ENCODE measurements around the gene SLC15A2.
"Not testable (repeated sequence)": the region's sequence is repeated elsewhere in the genome, so short reads cannot be mapped to it uniquely, and the experiment has no call there.

Gene SLC15A2, protein sequence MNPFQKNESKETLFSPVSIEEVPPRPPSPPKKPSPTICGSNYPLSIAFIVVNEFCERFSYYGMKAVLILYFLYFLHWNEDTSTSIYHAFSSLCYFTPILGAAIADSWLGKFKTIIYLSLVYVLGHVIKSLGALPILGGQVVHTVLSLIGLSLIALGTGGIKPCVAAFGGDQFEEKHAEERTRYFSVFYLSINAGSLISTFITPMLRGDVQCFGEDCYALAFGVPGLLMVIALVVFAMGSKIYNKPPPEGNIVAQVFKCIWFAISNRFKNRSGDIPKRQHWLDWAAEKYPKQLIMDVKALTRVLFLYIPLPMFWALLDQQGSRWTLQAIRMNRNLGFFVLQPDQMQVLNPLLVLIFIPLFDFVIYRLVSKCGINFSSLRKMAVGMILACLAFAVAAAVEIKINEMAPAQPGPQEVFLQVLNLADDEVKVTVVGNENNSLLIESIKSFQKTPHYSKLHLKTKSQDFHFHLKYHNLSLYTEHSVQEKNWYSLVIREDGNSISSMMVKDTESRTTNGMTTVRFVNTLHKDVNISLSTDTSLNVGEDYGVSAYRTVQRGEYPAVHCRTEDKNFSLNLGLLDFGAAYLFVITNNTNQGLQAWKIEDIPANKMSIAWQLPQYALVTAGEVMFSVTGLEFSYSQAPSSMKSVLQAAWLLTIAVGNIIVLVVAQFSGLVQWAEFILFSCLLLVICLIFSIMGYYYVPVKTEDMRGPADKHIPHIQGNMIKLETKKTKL

DNA sequence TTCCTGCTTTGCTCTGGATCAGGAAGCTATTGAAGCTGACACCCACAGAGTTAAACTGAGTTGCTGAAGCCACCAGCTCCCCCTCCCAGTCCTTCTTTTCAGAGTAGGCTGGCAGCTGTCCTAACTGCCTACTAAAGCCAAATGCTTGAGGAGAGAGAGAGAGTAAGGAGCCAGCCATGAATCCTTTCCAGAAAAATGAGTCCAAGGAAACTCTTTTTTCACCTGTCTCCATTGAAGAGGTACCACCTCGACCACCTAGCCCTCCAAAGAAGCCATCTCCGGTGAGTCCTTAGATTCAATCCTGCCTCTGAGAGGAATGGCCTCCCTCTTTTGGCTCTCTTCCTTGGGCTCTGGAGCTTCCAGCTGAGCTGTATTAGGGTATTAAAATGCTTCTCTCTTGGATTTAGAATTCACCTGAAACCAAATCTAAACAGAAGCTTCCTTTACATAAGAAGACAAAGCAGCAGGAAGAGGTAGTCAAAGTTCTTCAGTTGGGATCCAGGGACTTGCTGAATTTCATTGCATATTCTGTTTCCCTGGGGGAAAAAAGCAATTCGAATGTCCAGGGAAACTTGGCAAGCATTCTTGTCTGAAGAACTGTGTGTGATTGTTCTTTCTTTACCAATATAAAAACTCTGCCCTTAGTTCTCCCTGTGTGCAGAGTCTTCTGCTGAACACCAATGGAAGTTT lies at the start of gene SLC15A2:
TSS of gene SLC15A2 (plus strand) at position 101 of the 690 bp plus-strand sequence. CDS start at position 177, 76 bp downstream.
- no peak for DNase-seq

DNA sequence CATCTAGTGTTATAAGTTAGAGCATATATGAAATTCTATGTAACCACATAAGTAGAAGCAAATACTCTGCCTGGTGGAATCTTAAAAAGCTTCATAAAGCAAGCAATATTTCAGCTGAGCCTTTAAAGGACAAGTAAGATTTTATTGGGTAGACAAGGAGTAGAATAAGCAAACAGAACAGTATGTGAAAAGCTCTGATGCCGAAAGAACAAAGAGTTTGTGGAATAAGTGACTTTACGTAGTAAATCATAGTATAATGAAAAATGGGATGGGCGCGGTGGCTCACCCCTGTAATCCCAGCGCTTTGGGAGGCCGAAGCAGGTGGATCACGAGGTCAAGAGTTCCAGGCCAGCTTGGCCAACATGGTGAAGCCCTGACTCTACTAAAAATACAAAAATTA lies 49.3 kb upstream of the SLC15A2 start:
- DNase-seq: no peak

DNA sequence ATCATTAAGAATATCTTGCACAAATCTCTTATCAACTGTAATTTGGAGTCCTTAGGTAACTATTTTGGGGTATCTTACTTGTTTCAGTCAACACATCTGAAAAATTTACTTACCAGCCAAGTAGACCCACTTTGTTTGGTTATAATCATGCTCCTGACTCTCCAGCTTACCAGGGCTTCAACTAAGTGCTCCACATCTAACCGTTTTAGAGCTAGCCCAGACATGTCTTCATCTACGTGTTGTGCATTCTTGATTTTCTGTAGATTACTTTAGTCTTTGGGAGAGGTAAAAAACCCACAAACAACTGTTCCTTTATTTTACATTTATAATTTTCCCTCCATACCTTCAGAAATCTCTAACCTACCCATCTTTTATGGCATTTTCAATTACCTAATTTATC lies 41.9 kb upstream of the SLC15A2 start:
- no peak for DNase-seq

DNA sequence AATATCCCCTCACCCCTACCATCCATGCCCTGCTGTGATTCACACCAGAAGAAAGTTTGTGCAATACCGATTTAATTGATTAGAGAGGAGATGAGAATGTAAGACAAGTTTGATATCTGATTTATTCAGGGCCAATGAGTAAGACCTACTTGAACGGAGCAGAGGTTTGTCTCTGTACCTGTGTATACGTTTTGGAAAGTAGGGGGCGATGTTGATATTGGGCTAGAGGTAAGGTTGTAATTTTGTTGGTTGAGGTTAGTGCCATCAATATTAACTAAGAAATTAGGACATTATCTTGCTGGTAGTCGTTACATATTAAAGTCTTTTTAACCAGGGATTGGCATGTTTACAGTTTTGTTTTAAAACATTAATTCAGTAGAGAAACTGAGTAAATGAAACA lies 38.6 kb upstream of the SLC15A2 start:
- DNase-seq: no peak

DNA sequence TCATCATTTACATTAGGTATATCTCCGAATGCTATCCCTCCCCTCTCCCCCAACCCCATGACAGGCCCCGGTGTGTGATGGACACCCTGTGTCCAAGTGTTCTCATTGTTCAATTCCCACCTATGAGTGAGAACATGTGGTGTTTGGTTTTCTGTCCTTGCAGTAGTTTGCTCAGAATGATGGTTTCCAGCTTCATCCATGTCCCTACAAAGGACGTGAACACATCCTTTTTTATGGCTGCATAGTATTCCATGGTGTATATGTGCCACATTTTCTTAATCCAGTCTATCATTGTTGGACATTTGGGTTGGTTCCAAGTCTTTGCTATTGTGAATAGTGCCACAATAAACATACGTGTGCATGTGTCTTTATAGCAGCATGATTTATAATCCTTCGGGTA lies 36.4 kb upstream of the SLC15A2 start:
- DNase-seq: not testable (repeated sequence)

DNA sequence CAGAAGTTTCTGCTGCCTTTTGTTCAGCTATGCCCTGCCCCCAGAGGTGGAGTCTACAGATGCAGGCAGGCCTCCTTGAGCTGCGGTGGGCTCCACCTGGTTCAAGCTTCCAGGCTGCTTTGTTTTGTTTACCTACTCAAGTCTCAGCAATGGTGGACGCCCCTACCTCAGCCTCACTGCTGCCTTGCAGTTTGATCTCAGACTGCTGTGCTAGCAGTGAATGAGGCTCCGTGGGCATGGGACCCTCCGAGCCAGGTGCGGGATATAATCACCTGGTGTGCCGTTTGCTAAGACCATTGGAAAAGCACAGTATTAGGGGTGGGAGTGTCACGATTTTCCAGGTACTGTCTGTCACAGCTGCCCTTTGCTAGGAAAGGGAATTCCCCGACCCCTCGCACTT lies 31.0 kb upstream of the SLC15A2 start:
- DNase-seq: not testable (repeated sequence)

DNA sequence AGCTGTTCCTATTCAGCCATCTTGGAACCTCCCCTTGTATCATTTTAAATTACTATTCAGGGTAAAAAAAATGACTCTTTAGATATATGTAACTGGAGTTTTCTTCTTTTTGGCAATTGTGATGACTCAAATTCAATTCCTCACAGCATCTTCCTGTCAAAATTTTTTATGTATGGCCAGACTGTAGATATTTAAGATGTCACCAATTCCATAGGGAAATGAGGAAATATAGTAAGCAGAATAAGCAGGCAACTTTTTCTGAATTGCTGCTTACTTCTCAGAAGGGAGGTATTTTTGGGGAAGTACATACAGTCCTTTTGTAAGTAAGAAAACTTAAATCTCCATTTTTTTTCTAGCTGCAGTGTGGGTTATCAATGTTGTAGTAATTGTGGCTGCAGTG lies 30.4 kb upstream of the SLC15A2 start:
- DNase-seq: no peak

DNA sequence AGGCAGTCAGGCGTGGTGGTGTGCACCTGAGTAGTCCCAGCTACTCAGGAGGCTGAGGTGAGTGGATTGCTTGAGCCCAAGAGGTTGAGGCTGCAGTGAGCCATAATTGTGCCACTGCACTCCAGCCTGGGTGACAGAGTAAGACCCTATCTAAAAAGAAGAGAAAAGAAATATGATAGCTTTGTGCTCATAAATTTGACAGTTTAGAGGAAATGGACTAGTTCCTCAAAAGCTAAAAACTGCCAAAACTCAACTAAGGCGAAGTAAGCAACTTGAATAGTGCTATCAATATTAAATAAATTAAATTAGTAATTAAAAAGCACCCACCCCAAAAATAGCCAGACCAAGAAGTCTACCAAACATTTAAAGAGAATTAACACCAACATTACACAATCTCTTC lies 24.5 kb upstream of the SLC15A2 start:
- no peak for DNase-seq

DNA sequence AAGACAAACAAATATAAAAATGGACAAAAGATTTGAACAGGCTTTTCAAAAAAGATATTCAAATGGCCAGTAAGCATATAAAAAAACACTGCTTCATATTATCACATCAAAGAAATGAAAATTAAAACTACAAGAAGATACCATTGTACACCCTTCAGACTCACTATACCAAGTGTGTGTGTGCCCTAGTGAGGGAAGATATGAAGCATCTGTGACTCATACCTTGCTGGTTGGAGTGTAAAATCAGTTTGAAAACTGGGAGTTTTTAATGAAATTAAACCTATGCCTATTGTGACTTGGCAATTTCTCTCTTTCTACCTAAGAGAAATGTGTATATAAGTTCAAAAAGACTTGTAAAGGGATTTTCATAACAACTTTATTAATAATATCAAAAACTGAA lies 23.5 kb upstream of the SLC15A2 start:
- DNase-seq: no peak

DNA sequence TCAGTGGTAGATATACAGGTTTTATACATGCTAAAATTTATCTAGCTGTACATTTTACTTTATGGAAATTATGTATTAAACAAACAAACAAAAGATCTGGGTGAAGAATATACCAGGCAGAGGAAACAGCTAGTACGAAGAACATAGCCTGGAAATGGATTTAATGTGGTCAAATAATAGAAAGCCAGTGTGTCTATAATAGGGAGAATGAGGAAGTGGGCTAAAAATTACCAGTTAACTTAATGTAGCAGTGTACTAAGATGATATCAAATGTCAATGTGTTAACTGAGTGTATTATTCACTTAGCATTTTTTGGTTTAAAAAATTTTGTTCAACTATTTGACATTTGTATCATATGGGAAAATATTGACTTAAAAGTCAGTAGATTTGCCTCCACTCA lies 22.8 kb upstream of the SLC15A2 start:
- DNase-seq: no peak

DNA sequence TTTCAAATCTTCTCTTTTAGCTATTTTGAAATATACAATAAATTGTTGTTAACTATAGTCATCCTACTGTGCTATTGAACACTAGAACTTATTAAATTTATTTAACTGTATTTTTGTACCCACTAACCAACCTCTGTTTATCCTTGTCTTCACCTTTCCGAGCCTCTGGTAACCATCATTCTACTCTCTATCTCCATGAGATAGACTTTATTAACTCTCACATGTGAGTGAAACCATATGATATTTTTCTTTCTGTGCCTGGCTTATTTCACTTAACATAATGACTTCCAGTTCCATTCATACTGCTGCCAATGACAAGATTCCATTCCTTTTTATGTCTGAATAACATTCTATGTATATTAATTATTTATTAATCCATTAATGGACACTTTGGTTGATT lies 15.8 kb upstream of the SLC15A2 start:
- DNase-seq: no peak

DNA sequence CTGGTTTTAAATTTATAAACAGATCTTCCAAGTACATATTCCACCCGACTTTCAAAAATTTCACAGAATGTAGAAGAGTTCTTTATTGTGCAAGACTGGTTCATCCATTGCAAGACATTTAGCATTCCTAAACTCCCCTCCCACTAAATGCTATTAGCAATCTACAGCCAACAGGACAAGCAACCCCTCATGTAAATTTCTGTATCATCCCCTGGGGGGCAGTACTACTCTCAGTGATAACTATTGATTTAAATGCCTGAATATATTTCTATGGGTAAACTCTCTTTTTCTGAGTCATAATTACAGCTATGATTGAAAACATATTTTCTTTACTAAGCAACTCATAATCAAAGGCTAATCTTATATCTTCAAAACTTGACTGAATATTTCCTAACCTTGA lies 10.7 kb upstream of the SLC15A2 start:
- DNase-seq: no peak

DNA sequence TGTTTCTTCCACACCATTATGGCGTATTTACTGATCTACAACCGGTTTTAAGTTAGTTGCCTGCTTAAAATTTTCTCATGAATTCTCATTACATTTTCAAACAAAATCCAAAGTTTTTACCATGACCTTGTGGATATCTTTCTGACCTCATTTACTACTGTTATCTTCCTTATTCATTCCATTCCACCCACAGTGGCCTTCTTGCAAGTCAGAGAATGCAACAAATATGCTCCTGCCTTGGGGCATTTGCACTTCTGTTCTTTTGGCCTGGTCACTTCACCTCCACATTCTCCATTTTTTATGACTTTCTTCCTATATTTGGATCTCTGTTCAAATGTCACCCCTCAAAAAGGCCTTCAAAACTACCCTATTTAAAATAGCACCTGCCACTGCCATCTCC lies 8.8 kb upstream of the SLC15A2 start:
- DNase-seq: no peak

DNA sequence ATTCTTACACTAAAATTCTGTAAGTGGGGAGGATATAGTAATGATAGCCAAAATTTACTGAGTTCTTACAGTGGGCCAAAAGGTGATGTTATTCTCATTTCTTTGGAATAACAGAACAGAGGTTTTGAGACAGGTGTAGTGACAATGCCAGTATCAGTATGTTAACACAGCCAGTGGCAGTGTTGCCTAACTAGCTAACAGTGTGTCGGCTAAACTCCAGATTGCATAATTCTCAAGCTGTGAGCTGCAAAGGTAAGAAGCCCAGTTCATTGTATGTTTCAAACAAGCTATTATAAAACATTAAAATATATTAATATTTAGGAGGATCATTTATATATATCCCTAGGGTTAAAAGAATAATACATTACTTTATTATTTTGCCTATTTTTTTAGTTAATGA lies 920 bp downstream of the SLC15A2 start:
- no peak for DNase-seq

DNA sequence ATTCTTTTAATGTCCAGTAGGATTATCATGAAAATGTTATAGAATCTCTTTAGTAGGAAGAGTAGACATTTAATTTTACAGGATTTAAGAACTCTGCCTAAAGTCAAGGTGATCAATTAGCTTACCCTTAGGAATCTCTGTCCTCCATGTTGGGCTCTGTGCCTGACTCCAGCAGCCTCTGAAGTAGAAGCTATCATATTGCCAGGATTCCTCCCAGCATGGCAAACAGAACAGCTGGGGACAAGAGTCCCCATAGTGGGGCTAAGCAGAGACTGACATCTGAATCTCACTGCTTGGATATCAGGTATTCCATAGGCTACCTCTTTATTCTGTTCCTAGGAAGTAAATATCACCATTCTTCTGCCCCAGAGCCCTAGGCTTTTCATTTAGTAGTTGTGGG lies 1.5 kb downstream of the SLC15A2 start:
- DNase-seq: no peak

DNA sequence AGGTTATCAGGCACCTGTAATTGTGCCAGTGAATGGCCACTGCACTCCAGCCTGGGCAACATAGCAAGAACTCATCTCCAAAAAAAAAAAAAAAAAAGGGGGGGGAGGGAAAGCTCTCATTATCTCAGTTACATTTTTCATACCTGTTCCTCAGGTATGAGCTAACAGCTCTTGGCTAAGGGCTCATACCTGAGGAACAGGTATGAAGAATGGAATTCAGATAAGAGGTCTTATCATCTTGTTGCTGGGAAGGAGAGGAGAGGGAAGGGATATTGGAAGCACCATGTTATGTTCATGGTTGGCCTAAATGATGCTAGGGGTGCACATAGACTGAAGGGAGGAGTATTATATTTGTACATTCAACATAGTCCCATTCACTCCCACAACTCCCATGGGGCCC lies 2.6 kb downstream of the SLC15A2 start:
- DNase-seq: no peak

DNA sequence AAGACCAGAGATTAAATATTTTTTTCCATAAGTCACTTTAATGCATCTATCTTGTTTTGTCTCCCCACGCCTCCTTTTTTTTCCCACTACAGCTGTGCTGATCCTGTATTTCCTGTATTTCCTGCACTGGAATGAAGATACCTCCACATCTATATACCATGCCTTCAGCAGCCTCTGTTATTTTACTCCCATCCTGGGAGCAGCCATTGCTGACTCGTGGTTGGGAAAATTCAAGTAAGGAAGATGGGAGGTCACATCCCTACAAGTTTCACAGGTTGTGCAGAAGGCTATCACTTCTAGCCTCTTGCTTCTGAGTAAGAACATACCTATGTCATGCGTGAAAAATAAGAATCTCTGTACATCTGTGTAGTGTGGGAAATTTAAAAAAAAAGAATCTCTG lies 3.1 kb downstream of the SLC15A2 start:
- no peak for DNase-seq

DNA sequence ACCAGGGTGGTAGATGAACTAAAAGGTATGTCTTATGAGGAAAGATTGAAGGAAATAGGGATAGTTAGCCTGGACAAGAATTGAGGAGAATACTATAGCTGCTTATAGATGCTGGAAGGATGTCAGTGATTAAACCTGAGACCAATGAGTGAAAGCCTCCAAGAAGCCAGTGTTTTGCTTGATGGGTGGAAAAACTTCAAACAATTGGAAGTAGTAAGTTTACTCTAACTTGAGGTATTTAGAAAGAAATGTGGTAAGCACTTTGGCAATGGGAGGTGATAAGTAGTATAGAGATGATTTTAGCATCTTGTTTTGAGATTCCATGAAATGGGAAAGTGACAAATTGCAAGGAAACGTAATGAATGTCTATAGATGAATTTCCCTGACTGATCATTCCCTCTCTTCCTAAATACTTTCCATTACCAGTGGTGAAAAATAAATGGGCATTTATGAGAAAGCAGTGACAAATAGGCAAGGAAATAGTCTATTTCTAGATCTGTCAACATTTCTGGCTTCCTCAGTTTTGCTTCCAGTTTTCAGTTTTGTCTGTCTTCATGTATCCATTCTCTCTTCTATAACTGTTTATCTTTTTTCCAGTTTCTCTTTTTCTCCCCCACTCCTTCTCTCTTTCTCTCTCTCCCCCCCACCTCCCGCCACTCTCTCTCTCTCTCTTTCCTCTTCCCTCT lies 19.2 kb downstream of the SLC15A2 start:
- DNase-seq: no peak

DNA sequence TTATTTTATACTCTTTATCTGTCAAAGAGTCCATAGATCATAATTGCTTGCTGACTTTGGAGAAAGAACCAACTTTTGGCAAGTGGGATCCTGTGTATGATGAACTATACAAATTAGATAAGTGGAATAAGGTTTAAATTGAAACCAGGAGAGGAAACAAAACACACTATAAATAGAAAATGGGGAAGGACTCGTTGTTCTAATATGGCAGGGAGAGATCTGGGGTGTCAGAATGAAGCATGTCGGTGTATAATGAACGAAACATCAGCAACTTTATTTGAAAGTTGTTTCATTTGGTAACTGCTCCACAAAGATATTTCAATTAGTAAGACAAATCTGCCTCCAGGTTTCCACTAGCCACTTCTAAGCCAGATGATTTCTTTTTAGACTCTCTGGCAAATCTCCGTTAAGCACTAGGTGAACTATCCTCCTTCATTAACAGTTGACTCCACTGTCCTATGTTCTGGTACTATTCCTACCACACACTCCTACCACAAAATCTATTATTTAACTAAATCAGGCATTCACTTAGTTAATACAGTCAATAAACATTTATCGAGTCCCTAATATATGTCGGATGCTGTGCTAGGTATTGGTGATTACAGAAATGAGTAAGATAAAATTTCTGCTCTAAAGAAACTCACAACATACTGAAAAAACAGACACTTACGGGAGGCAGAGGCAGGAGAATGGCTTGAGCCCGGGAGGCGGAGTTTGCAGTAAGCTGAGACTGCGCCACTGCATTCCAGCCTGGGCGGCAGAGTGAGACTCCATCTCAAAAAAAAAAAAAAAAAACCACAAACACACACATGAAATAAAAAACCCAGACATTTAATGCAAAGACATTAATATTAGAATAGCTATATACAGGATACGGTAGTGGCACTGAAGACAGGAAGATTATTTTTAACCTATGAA lies 20.1 kb downstream of the SLC15A2 start:
- DNase-seq: no peak

DNA sequence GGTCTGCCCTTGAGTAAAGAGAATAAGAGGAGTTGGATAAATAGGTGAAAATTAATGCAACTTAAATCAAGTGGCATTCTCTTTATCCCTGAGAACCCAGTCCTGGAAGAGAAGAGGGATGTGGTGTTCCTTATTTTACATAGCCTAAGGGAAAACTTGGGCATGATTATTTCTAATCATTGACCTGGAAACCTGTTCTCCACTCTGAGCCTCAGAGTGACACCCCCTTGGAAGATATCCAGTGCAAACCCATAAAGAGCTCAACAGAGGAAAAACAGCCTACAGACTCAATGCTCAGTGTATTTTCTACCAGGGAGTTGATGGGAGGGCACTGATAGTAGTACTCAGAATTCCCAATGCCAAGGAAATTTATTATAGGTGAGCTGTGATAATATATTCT lies 22.0 kb downstream of the SLC15A2 start:
- no peak for DNase-seq

DNA sequence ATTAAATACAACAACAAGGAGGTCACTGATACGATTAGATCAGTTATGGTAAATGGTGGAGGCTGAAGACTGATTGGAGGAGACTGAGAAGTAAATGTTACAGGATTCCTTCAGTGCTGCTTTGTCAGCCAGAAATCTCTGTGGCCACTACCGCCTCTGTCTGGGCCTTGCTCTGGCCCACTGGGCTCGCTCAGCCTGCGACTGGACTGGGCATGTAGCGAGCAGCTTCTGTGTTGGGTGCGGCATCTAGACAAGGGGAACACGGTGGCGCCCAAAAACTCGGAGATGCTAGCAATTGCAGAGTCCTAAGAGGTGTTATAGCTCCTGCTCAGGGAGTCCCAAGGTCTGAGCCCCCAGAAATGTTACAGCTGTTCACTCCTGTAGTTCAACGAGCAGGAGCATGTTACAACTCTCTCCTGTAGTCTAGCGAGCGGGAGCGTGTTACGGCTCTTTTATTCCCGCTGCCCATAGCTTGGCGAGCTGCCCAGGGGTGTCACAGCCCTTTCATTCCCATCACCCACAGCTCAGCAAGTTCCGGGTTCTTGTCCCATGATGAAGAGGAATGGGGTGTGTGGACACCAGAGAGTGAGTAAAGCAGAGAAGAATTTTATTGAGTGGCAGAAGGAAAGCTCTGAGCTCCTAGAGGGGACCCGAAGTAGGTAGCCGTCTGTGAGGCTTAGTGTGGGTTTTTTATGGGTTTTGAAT lies 24.7 kb downstream of the SLC15A2 start:
- no peak for DNase-seq

DNA sequence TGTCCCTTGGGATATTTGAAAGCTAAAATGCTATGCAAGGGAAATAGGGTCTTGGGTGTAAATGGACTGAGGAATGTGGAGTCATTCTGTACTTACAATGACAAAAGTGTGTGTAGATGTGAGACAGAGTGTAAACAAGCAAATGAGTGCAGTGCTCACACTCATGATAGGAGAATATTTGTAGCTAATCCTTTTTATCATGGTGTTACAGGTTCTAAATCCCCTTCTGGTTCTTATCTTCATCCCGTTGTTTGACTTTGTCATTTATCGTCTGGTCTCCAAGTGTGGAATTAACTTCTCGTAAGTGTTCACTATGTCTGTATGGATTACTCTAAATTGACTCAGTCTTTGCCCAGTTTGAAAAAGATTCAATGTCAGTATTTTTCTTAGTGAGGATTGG lies 30.5 kb downstream of the SLC15A2 start:
- no peak for DNase-seq

Measured in NCI-H187 (cell line).